AG04450 (cell line): Measurements from ENCODE around the gene ACSS2. TPM values are rescaled to one million over a fixed set of nuclear protein-coding genes. Genes with fewer than 3 reads are reported as not detected.

Experiments used
- CTCF ChIA-PET: fragments of 300-600, 350-600 bp; formaldehyde crosslinking; extraction: SDS; loops from one replicate; lab custom pipeline; 2022; ENCODE audit warnings: antibody characterized with exemption, inconsistent platforms; lab: Charles Lee
- POLR2A ChIA-PET: fragments of 350-600 bp; formaldehyde crosslinking; extraction: SDS; loops from one replicate; lab custom pipeline; 2021; ENCODE audit warnings: antibody characterized with exemption, inconsistent platforms; lab: Yijun Ruan, JAX
- DNase-seq: peaks from one replicate; pipeline ENCODE4 v3.0.0-alpha.2; 2011; ENCODE audit warnings: low read depth, low spot score
- H3K27ac ChIP-seq: one replicate; pipeline ENCODE4 v1.5.1; 2012; ENCODE audit warnings: low read depth, low read length, control low read depth
- H3K27me3 ChIP-seq: one replicate; pipeline ENCODE4 v1.6.0; 2012; ENCODE audit warnings: low read length; ENCODE audit not compliant: control insufficient read depth, insufficient read depth
- H3K4me3 ChIP-seq: 2 replicates; pipeline ENCODE4 v1.5.1; 2011; ENCODE audit warnings: mild to moderate bottlenecking, low read depth, low read length, control low read depth
- H3K9me3 ChIP-seq: 2 replicates; pipeline ENCODE4 v1.5.1; 2012; ENCODE audit warnings: low read length; ENCODE audit not compliant: control insufficient read depth, insufficient read depth
- CTCF ChIP-seq: IDR thresholded peaks from 2 replicates; pipeline ENCODE4 v1.5.1; 2011; ENCODE audit warnings: low read depth, low read length, control low read depth, inconsistent platforms
- polyA plus RNA-seq: library from polyadenylated mRNA; depleted of rRNA; stranded (reverse); fragments of >200 nt; gene quantifications from 2 replicates; pipeline ENCODE4 v1.2.3, GENCODE V29; 2011

ACSS2 gene
- polyA plus RNA-seq, 1 experiment, result 37.3 TPM

DNA sequence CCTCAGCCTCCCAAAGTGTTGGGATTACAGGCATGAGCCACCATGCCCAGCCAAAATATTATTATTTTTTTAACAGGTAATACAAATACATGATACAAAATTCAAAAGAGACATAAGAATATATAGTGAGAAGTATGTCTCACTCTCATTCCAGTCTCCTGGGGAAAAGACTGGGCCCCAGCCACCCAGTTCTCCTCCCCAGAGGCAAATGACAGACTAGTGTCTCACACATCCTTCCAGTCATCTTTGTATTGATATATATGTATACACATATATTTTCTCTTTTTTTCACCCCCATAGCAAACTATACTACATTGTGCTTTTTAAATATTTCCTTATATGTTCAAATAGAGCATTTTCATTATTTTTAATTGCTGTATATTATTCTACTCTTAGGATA is 70.9 kb downstream of the ACSS2 start:
- ChIA-PET POLR2A (no interaction called here), CTCF (no interaction called here)
- no peaks in the 10 kb centered on the region for H3K27me3 ChIP-seq
- H3K4me3 ChIP-seq, result no peak overlapping the region
- no peak overlapping the region for H3K27ac ChIP-seq
- H3K9me3 ChIP-seq, result no peaks in the 10 kb centered on the region
- TF ChIP-seq CTCF, result no peak
- no peak for DNase-seq

GRCh38 chr20:34948030-34948429 is 71.6 kb downstream of the ACSS2 start:
- H3K9me3 ChIP-seq, result no peaks in the 10 kb centered on the region
- no peak overlapping the region for H3K27ac ChIP-seq
- no peak overlapping the region for H3K4me3 ChIP-seq
- DNase-seq, result peak; percentile 57
- no peaks in the 10 kb centered on the region for H3K27me3 ChIP-seq
- no peak for TF ChIP-seq CTCF
- POLR2A ChIA-PET, result interaction anchor here (1.0 kb wide), 1 partner anchor 71 kb away, joined by 5 read pairs; the partner anchor contains the start of gene ACSS2
- CTCF ChIA-PET, result interaction anchor here (0.6 to 2.6 kb wide), 4 partner anchors 72 to 155 kb away, joined by 3 to 15 read pairs (median 3); partner anchors contain the start of genes ACSS2 and GGT7

DNA sequence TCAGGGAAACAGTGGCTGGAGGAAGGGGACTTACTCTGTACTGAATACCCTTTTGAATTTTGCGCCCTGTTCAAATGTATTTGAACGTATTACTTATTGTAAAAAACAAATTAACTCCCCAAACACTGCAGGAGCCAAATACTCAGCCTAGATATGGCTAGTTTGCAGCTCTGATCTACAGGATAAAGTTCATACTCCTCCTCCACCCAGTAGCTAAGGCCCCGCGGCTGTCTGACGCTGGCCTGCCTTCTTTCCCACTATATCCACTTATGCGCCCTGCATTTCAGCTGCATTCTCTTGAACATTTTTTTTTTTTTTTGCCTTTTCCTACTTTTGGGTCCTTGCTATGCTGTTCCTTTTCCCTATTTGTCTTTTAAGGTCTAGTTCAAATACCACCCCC is 72.7 kb downstream of the ACSS2 start:
- POLR2A ChIA-PET, result interaction anchor here (0.7 kb wide), 1 partner anchor 15 kb away, joined by 3 read pairs; no protein-coding TSS in a partner anchor
- H3K4me3 ChIP-seq, result no peak overlapping the region
- CTCF ChIA-PET, result interaction anchor here (0.5 to 2.6 kb wide), 2 partner anchors 75 to 147 kb away, joined by 3 to 15 read pairs; no protein-coding TSS in a partner anchor
- no peak for DNase-seq
- H3K9me3 ChIP-seq, result no peaks in the 10 kb centered on the region
- TF ChIP-seq CTCF, result no peak
- H3K27ac ChIP-seq, result no peak overlapping the region
- no peaks in the 10 kb centered on the region for H3K27me3 ChIP-seq

- no peak for TF ChIP-seq CTCF
- Histone ChIP-seq H3K9me3 (no peaks in the 10 kb centered on the region), H3K4me3 (no peak overlapping the region), H3K27me3 (no peaks in the 10 kb centered on the region), H3K27ac (no peak overlapping the region)
- CTCF ChIA-PET, result interaction anchor here (0.9 kb wide), 1 partner anchor 80 kb away, joined by 3 read pairs; no protein-coding TSS in a partner anchor
- no peak for DNase-seq
- POLR2A ChIA-PET, result no interaction called here
Observed at GRCh38 chr20:34951252-34951651, 74.8 kb downstream of the ACSS2 start.

DNA sequence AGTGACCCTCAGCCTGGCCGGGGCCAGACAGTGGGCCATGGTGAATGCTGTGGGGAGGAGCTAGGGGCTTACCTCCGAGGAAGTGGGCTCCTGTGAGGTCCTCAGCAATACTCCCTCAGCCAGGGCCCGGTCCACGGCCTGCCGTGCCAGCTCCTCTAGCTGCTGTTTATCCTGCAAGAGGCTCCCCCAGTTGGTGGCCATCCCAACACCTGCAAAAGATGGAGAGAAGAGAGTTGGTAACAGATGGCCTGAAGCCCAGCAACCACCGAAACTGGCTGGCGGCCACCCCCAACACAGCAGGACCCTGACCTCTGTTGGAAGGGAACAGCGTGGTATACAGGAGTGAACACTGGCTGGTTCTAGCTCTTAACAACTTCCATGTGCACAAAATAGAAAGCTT is 75.2 kb downstream of the ACSS2 start:
- Histone ChIP-seq H3K9me3 (no peaks in the 10 kb centered on the region), H3K4me3 (no peak overlapping the region), H3K27ac (no peak overlapping the region), H3K27me3 (no peaks in the 10 kb centered on the region)
- no peak for DNase-seq
- POLR2A ChIA-PET, result no interaction called here
- CTCF ChIA-PET, result interaction anchor here (0.9 kb wide), 1 partner anchor 80 kb away, joined by 3 read pairs; no protein-coding TSS in a partner anchor
- TF ChIP-seq CTCF, result no peak
